Stimulated activated CD4-positive, alpha-beta T cell treated with anti-CD3 and anti-CD28 coated beads, Interleukin-1b, Interleukin-23, amount 100 ng/mL, for 48 hours (primary cell): ENCODE measurements around the gene DPF1.
A peak's percentile ranks its signal among the peaks of the same experiment; 100 is the strongest.

Experiments used
- DNase-seq: peaks from one replicate; pipeline ENCODE4 v3.0.0-alpha.2; 2020

Gene DPF1

DNA sequence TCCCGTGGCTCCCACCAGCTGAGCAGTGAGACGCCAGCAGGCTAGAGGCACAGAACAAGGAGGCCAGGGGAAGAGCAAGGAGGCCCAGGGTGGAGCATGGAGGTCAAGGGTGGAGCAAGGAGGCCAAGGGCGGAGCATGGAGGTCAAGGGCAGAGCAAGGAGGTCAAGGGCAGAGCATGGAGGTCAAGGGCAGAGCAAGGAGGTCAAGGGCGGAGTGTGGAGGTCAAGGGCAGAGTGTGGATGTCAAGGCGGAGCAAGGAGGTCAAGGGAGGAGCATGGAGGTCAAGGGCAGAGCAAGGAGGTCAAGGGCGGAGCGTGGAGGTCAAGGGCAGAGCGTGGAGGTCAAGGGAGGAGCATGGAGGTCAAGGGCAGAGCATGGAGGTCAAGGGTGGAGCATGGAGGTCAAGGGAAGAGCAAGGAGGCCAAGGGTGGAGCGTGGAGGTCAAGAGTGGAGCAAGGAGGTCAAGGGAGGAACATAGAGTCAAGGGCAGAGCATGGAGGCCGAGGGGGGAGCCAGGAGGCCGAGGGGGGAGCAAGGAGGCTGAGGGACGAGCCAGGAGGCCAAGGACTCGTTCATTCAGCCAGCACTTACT lies 27.7 kb downstream of the DPF1 start:
- DNase-seq: no peak

DNA sequence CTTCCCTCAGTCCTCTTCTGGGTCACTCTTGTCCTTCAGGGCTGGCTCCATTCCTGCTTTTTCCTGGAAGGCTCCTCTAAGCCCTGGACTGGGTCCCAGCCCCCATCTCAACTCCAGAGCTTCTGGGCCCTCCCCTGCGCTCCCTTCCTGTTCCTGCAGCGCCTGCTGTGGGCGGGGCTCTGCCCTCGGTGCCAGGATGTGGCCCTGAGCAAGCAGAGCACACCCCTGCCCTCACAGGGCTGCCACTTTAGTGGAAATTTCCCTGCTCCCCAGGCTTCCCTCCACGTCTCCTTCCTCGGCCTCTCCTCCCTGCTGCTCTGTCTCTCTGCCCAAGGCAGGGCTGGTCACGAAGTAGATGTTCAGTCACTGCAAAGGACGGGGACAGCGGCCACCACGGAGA lies 28.8 kb downstream of the DPF1 start:
- DNase-seq: no peak

- DNase-seq: no peak
These were observed 29.8 kb downstream of the DPF1 start for GRCh38 chr19:38194061-38194701.

GRCh38 chr19:38193445-38193844 lies 30.6 kb downstream of the DPF1 start:
- no peak for DNase-seq

DNA sequence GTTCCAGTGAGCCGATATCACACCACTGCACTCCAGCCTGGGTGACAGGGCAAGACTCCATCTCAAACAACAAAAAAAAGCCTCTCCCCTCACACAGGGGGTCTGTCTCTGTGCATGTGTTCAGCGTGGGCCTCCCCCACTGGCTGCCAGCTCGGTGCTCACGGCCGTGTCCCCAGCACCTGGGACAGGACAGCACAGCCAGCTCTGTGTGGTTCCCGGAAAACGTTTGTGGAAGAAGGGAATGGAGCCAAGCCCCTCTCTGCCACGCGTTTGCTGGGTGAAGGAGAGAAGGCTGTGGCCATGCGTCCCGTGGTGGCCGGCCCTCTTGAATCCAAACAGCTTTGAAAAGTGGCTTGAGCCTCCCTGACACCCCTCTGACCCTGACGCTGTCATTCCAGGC lies 32.3 kb downstream of the DPF1 start:
- no peak for DNase-seq

DNA sequence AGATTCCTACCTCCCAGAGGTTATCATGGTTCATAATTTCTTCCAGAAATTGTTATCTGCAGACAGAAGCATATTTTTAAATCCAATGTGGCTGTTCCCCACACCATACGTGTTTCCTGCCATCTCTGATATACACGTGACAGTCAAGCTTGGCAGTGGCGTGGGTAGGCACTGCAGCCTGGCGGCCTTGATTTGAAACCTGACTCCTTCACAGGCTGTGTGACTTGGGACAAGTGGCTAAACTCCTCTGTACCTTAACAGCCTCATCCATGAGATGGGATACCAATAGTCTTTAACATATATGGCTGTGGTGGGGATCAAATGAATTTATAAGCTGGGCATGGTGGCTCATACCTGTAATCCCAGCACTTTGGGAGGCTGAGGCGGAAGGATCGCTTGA lies 33.2 kb downstream of the DPF1 start:
- DNase-seq: no peak

GRCh38 chr19:38190061-38190460 lies 34.0 kb downstream of the DPF1 start:
- DNase-seq: peak; percentile 12

DNA sequence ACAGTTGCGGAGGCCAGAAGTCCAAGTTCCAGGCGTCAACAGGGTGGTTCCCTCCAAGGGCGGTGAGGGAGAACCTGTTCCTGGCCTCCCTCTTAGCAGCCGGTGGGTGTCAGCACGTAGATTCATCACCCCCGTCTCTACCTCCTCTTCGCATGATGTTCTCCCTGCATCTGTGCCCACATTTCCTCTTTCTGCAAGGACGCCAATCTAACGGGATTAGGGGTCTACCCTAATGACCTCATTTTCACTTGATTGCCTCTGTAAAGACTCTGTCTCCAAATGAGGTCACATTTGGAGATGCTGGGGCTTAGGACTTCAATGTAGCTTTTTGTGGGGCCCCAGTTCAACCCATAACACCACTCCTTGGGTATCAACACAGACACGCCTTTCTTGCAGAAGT lies 38.5 kb downstream of the DPF1 start:
- no peak for DNase-seq

DNA sequence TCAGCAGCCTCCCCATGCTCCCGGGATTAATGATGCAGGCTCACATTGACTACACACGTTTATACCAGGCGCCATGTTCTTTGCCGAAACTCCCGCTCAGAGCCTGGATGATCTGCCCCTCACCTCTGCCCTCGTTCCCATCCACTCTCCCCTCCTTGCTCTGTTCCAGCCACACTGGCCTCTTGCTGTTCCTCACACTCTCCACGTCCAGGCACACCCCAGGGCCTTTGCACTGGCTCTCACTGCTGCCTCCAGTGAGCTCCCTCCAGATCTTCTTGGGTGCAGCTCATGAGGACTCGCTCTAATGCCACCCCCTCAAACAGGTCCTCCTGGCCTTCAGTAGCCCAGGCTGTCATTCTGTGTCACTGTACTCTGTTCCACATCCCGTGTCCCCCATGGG lies 39.2 kb downstream of the DPF1 start:
- no peak for DNase-seq

GRCh38 chr19:38183251-38183897 lies 40.6 kb downstream of the DPF1 start:
- DNase-seq: no peak

DNA sequence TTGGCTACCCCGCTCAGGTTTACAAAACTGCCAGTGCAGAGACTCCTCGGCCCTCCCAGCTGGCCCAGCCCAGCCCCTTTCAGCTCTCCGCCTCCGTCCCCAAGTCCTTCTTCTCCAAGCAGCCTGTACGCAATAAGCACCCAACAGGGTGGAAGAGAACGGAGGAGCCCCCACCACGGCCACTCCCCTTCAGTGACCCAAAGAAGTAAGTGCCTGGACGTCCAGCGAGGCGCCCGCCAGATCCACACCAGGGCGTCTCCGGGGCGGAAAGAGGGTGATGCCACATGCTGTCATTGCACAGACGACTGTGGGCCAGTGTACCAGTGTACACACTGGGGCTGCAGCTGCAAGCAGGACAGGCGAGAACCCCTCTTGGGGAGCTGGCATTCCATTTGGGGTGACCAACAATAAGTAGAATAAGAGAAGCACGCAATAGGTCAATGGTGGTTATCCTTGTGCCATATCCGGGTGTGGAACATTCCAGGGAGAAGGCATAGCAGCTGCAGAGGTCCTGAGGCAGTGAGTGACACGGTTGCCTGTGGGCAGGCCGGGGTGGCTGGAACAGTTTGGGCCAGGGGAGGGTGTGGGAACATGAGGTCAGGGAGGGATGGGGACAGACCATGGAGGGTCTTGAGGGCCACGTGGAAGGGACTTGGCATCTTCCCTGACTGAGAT lies 41.3 kb downstream of the DPF1 start:
- DNase-seq: no peak

DNA sequence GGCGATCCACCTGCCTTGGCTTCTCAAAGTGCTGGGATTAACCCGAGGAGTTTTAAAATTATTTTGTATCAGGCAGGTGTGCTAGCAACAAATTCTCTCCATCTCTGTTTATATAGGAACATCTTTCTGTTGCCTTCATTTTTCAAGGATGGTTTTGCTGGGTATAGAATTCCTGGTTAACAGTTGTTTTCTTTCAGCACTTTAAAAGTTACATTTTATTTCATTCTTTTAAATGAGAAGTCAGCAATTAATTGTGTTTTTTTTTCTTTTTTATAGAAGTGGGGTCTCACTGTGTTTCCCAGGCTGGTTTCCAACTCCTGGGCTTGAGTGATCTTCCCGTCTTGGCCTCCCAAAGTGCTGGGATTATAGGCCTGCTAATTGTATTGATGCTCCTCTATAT lies 44.0 kb downstream of the DPF1 start:
- DNase-seq: no peak

- DNase-seq: no peak
These were observed 48.6 kb downstream of the DPF1 start for GRCh38 chr19:38175422-38175821.

GRCh38 chr19:38173291-38174041 lies 50.6 kb downstream of the DPF1 start:
- DNase-seq: no peak

DNA sequence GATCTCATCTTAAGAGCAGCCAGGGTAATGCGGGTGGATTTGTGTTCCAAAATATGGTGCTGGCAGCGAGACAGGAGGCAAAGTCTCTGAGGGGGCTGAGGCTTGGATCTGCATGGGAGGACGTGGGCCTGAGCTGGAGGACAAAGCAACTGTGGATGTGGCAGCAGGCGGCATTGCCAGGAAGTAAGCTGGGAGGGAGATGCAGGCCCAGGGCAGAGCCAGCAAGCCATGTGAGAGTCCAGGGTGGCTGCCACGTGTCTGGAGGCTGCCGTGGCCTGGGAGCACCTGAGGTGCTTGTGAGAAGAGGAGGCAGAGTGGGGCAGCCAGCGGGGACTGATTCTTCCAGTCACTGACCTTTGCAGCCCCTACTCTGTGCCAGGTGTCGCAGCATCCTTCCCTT lies 52.0 kb downstream of the DPF1 start:
- DNase-seq: no peak

- no peak for DNase-seq
These were observed 53.7 kb downstream of the DPF1 start for GRCh38 chr19:38170334-38170733.

- DNase-seq: no peak
These were observed 55.4 kb downstream of the DPF1 start for GRCh38 chr19:38168637-38169036.

DNA sequence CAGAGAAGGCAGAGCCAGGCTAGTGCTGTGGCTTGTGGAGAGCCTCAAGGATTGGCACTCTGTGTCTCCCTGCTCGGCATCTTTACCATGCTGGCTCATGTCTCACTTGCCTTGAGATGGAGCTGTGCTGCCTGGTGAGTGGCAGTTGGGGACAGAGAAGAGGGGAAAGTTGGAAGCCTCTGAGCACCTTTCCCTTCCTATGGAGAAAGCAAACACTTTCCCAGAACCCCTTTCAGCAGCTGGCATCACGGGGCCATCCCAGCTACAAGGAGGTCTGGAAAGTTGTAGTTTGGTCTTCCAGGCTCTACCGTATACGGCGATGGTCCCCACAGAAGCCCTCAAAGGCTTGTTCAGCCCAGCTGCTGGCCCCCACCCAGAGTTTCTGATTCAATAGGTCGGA lies 58.7 kb downstream of the DPF1 start:
- no peak for DNase-seq

DNA sequence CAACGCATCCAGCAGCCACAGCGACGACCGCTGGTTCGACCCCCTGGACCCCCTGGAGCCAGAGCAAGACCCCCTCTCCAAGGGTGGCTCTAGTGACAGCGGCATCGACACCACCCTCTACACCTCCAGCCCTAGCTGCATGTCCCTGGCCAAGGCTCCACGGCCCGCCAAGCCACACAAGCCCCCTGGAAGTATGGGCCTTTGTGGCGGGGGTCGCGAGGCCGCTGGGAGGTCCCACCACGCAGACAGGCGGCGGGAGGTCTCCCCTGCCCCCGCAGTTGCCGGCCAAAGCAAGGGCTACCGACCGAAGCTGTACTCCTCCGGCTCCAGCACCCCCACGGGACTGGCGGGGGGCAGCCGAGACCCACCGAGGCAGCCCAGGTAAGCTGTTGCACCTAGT lies 59.5 kb downstream of the DPF1 start:
- DNase-seq: no peak

GRCh38 chr19:38163419-38164290 lies 60.4 kb downstream of the DPF1 start:
- no peak for DNase-seq

DNA sequence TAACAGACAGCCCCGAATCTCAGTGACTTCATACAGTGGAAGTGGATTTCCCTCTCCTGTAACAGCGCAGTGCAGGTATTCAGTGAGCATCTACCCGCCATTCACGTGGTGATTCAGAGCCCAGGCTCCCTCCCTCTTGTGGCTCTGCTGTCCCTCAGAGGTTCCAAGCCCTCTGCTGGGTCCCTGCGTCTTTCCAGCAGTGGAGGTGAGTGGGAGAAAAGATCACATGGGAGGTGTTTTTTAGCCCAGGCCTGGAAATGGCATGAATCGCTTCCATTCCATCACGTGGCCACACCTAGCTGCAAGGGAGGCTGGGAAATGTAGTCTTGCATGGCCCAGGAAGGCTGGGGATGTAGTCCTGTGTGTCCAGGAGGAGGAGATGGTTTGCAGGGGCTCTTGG lies 61.4 kb downstream of the DPF1 start:
- DNase-seq: no peak

DNA sequence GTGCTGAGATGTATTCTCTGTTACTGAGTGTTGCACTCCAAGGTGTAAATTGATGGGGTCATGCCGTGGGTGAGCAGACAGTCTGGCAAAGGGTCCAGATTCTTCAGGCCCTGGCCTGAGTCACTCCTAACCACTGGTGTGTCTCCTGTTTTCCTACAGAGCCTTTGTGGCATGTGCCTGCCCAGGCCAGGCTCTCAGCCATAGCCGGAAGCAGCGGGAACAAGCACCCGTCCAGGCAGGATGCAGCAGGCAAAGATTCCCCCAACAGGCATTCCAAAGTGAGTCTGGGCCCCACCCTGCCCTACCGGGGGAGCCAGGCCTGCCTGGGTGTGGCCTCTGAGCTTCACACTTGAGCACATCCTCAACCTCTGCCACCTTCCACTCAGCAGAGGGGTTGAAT lies 61.9 kb downstream of the DPF1 start:
- DNase-seq: no peak
